Stimulated activated CD8-positive, alpha-beta memory T cell treated with anti-CD3 and anti-CD28 coated beads, Interleukin-15, amount 100 ng/mL, for 24 hours (primary cell): ENCODE results near the gene TRERF1.

Source experiments
- DNase-seq: peaks from one replicate; pipeline ENCODE4 v3.0.0-alpha.2; 2020; ENCODE audit warnings: low read depth

TRERF1 gene

DNA sequence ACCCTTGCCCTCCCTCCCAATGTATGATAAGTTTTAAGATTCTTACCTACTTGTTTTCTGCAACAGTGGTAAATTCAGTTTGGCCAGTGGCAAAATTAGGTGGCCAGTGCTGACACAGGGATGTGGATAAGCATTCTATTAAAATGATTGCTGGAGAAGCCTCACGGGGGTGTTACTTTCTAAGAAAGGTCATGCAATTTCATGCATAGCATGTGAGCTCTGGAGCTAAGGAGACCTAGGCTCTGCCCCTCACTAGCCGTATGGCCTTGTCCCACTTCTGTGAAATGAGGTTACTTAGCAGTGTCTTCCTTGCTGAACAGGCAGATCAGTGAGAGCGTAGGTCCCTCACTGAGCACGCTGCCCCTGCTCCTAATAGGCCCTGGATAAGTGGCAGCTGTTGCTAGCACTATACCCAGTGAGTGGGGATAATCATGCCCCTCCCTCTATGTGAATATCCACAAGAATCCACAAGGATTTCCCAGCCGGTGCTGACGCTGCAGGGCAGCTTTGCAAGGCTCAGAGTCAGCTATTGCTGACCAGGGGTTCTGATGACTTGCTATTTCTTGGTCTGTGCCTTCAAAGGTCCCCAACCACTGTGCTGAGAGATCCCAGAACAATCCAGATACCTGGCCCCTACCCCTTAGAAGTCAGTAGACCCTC, 147.5 kb downstream of the TRERF1 start:
- no peak for DNase-seq

DNA sequence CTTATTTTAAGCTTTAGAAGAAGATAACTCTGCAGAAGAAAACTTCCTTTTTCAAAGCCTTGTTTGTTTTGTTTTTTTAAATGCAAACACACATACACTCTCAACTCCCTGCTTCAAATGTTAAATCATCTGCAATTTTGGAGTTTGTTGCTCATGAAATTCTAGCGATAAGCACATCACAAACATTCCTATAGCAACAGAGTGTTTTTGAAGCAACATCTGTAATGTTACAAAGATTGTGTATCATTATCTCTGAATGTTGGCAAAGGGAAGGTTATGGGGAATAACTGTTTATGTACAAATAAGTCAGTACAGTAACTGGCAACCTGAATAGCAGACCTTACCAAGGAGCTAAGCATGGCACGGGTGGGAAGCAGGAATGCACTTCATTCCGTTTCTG, 149.3 kb downstream of the TRERF1 start:
- no peak for DNase-seq

DNA sequence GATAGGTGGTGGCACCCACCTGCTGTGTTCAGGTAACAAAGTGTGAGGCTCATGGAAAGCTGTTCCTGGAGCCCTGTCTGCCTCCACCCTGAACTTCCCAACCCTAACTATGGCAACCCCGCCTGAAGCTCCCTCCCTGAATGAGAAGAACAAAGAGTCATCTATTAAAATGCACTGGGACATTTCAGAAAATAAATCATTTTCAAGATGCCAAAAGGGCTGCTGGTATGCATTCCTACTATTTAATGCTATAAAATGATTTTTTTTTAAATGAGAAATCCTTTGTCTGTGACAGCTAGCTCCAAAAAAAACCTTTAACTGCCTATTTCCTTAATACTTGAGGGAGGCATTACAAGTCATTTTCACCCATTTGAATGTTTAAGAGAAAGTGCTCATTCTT, 149.7 kb downstream of the TRERF1 start:
- DNase-seq = no peak

DNA sequence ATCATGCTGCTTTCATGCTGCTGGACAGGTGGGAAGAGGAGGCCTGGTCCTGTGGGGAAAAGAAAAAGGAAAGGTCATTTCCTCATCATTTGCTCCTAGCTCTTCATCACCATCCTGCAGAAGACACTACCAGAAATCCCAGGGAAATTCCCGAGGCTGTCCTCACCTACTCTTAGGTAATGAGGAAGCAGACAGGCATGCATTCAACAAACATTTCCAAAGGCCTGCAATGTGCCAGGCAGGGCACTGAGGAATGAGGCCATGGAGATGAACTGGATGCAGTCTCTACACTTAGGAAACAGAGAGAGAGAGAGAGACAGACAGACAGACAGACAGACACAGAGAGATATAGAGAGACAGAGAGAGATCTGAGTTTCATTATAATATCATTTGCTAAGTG, 151.0 kb downstream of the TRERF1 start:
- no peak for DNase-seq

GRCh38 chr6:42300185-42300584, 151.5 kb downstream of the TRERF1 start:
- no peak for DNase-seq

DNA sequence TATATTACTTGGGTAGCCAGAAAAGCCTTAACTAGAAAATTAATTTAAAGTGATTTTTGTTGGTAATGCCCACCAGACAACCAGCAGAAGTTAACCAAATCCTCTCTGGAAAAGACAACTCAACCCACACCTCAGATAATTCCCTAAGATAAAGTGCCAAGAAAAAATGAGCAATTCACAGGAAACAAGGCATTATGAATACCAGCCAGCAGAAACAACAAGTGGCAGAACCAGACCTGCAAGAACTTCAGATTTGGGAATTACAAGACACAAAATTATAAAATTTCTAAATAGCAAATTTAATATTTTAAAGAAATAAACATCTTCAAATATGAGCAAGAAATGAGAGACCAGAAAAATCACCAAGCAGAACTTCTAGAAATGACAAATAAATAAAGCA, 154.1 kb downstream of the TRERF1 start:
- no peak for DNase-seq

DNA sequence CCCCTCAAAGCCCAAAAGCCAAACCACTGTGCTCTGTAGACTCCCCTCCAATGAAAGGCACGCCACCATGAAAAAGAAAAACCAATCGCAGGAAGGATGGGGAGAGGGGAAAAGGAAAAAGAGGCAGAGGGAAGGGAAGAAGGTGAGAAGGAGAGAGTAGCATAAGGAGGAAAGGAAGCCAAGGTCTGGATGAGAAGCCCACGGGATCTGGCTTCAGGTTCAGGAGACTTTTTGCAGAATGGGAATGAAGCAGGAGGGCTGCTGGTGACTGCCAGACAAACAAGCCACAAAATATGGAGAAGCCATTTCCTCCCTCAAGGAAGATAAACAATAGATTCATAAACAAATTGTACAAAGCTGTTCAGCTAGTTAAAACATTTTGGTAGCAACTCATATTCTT, 155.1 kb downstream of the TRERF1 start:
- DNase-seq = no peak

DNA sequence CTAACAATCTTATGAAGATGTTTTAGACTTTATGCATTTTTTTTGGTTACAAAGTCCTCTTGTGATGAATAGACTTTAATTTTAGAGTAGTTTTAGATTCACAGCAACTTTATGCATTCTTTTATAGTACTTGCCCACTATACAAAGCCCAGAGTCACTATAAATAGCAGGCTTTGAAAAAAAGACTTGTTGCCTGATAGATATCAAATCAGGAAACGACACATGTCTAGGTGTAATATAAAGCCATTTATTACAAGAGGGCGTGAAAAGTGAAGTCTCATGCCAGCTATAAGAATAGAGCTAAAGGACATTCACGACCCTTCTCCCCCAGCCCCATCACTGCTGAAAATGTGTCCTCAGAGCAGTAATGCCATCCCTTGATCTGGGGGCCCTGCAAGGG, 156.0 kb downstream of the TRERF1 start:
- DNase-seq = no peak

DNA sequence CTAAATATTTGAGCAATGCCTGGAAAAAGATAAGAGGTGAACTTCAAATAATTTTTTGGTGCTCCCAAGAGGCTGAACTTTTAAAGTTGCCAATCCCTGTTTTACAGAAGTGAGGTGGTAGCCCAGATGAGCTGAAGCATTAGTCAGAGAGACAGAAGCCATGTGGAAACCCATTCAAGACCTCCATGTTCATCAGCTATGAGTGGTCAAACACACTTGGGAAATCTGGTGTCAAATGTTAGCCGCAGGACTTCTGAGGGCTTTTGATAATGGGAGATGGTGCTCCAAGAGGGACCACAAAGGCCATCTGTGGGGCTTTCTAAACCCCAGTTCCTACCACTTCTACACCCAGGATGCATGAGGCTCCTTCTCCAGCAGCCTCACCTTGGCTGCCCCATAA, 156.5 kb downstream of the TRERF1 start:
- no peak for DNase-seq

- no peak for DNase-seq
Observed at GRCh38 chr6:42294759-42295158, 157.0 kb downstream of the TRERF1 start.

GRCh38 chr6:42293386-42293977, 158.2 kb downstream of the TRERF1 start:
- no peak for DNase-seq

- no peak for DNase-seq
Observed at GRCh38 chr6:42292004-42292740, 159.6 kb downstream of the TRERF1 start.

DNA sequence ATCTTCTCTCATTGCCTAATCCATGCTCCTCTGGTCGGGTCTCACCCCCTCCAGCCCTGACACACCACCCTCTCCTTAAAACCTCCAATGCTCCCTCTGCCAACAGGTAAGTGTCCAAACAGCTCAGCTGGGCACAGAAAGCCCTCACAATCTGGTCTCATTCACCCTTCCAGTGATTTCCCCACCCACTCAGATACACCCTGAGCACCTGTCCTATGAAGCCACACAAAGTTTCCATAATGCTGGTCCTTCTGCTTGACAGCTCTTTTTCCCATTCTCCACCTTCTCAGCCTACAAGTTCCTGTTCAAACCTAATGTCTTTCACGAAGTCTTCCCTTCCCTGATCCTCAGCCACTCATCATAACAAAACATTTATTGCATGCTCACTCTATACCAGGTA, 164.0 kb downstream of the TRERF1 start:
- no peak for DNase-seq

DNA sequence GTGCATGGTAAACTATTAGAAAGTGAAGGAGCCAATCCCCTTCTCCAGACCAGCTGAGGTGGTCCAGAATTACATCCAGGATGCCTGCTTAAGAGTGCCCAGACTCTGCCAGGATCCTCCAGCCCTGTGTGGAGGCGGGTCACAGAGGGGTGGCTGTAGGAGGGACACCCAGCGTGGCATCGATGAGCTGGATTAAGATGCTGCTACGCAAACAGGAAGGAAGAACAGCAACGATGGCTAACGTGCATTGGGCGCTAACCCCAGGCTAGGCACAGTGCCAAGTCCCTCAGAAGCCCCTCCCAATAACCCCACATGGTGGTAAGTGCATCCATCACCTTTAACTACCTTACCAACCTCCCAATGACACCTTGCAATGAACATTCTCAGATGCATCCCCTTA, 170.2 kb downstream of the TRERF1 start:
- DNase-seq = no peak

GRCh38 chr6:42280966-42281533, 170.7 kb downstream of the TRERF1 start:
- no peak for DNase-seq

GRCh38 chr6:42279966-42280629, 171.6 kb downstream of the TRERF1 start:
- no peak for DNase-seq

GRCh38 chr6:42279144-42279781, 172.5 kb downstream of the TRERF1 start:
- DNase-seq = no peak

DNA sequence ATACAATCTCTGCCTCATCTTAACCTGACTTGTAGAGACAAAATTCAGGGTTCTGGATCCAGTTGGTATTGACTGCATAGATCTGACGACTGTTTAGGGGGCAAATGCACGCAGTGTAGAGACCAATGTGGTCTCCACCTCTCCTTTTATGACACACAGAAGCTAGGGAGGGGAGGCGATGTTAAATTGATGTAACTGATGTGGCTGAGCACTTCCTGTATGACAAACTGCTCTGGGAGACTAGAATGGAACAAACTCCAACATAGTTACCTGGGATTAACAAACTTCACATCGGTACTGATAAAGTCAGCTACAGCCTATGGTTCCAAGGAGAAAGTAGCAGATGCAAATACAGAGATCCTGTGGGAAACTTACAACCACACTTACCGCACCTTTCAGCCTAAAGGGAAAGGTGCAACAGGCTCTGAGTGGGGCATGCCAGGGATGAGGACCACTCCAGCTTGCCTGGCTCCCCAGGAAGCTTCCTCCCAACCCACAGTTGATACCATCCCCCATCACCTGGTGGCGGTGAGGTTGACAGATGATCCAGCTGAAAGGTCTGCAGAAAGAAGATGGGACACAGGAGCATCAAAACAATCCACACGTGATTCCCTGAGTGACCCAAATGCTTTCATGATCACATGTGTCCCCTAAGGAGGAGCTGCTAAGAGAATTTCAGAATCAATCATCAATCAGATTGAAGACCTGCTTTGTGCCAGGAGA, 173.4 kb downstream of the TRERF1 start:
- no peak for DNase-seq

GRCh38 chr6:42276034-42276890, 175.5 kb downstream of the TRERF1 start:
- no peak for DNase-seq

DNA sequence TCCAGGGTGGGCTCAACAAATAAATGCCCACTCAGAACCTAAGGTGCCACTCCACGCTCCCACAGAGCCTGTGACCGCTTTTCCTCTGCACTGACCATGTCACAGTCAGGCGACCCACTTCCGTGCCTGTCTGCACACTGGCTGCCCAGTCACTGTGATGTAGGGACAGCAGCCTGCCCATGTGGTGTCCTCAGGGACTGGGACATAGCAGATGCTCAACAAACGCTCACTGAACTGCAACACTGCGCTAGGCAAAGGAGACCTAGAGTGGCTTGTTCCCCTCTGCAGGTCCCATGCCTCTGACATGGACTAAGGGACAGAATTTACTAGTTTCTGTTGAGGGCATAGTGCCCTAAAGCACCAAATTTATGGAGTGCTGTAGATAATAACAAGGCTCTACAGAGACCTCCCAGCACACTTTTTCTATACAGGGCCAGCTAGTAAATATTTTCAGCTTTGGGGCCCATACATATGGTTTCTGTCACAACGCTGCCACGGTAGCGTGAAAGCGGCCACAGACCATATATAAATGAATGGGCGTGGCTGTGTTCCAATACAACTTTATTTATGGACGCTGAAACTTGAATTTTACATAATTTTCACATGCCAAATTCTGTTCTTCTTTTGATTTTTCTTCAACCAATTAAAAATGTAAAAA, 176.2 kb downstream of the TRERF1 start:
- DNase-seq = no peak
